ENCODE results near the gene FNTB. TPM values are rescaled to one million over a fixed set of nuclear protein-coding genes. Genes with fewer than 3 reads are reported as not detected.

FNTB gene
- total and polyA plus RNA-seq, 2 of the 13 experiments (the other 11 are each of a cell fraction or from before 2014, with no cell fraction given) = 23.6 to 28.5 TPM

- peak; percentile 31; the same call in 1 of the 2 replicates for TF ChIP-seq ZNF687 (CRISPR knock-in tag; IDR thresholded peaks at IDR 0.05)
- no peak for TF ChIP-seq ZNF607 (CRISPR knock-in tag; IDR thresholded peaks at IDR 0.05; ENCODE audit: borderline replicate concordance)
- TF ChIP-seq TRIM24 (CRISPR knock-in tag; IDR thresholded peaks at IDR 0.05) = no peak
- TF ChIP-seq RCOR2 (CRISPR knock-in tag; IDR thresholded peaks at IDR 0.05) = no peak
- TF ChIP-seq ZMYM3 (CRISPR knock-in tag; IDR thresholded peaks at IDR 0.05) = no peak
- no peak for TF ChIP-seq BRF2 (CRISPR knock-in tag; IDR thresholded peaks at IDR 0.05)
- no peak; the same call in 1 of the 2 replicates for TF ChIP-seq ZSCAN20 (CRISPR knock-in tag; IDR thresholded peaks at IDR 0.05; ENCODE audit: borderline replicate concordance)
- no peak for TF ChIP-seq ASH2L (IDR thresholded peaks at IDR 0.05; ENCODE audit: insufficient read length, low read depth, low read length)
- TF ChIP-seq ZNF142 (CRISPR knock-in tag; IDR thresholded peaks at IDR 0.05) = 0 out of 2 replicates have a peak, but pooled peaks have one; percentile 15
- no peak for TF ChIP-seq HNRNPK (IDR thresholded peaks at IDR 0.05; ENCODE audit: low read depth, low read length, poor library complexity, severe bottlenecking)
- 0 out of 2 replicates have a peak, but pooled peaks have one; percentile 19 for TF ChIP-seq TAF1 (CRISPR knock-in tag; IDR thresholded peaks at IDR 0.05)
Observed at GRCh38 chr14:64938972-64939816, 47.5 kb upstream of the FNTB start (continued).
